ENCODE results near the gene RBM15.

The RBM15 gene

GRCh38 chr1:110320168-110320518 is 19.0 kb upstream of the RBM15 start:
- in situ Hi-C loops (cut with MboI; ENCODE audit: low sequenced_read_pairs, unreplicated experiment): loop anchor here (10.0 kb wide), 1 partner anchor 135 kb away; the partner anchor contains the start of gene PROK1
- TF ChIP-seq, protein P1, sequence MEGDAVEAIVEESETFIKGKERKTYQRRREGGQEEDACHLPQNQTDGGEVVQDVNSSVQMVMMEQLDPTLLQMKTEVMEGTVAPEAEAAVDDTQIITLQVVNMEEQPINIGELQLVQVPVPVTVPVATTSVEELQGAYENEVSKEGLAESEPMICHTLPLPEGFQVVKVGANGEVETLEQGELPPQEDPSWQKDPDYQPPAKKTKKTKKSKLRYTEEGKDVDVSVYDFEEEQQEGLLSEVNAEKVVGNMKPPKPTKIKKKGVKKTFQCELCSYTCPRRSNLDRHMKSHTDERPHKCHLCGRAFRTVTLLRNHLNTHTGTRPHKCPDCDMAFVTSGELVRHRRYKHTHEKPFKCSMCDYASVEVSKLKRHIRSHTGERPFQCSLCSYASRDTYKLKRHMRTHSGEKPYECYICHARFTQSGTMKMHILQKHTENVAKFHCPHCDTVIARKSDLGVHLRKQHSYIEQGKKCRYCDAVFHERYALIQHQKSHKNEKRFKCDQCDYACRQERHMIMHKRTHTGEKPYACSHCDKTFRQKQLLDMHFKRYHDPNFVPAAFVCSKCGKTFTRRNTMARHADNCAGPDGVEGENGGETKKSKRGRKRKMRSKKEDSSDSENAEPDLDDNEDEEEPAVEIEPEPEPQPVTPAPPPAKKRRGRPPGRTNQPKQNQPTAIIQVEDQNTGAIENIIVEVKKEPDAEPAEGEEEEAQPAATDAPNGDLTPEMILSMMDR (IDR thresholded peaks at IDR 0.05; ENCODE audit: borderline replicate concordance, control extremely low read depth, extremely low read depth, insufficient read depth, missing control alignments): no peak

GRCh38 chr1:110321045-110321444 is 18.1 kb upstream of the RBM15 start:
- TF ChIP-seq, protein P1 (IDR thresholded peaks at IDR 0.05; ENCODE audit: borderline replicate concordance, control extremely low read depth, extremely low read depth, insufficient read depth, missing control alignments): no peak
- DNase-seq (ENCODE audit: low spot score): no peak
- in situ Hi-C loops (cut with MboI; ENCODE audit: low sequenced_read_pairs, unreplicated experiment): loop anchor here (10.0 kb wide), 1 partner anchor 134 kb away; the partner anchor contains the start of gene PROK1

More at GRCh38 chr1:110320168-110320518, 19.0 kb upstream of the RBM15 start:
- no peak for DNase-seq (ENCODE audit: low spot score)

GRCh38 chr1:110321846-110322245 is 17.3 kb upstream of the RBM15 start:
- TF ChIP-seq, protein P1 (IDR thresholded peaks at IDR 0.05; ENCODE audit: borderline replicate concordance, control extremely low read depth, extremely low read depth, insufficient read depth, missing control alignments): no peak
- no peak for DNase-seq (ENCODE audit: low spot score)
- in situ Hi-C loops (cut with MboI; ENCODE audit: low sequenced_read_pairs, unreplicated experiment): loop anchor here (10.0 kb wide), 1 partner anchor 133 kb away; the partner anchor contains the start of gene PROK1

- in situ Hi-C loops (cut with MboI; ENCODE audit: low sequenced_read_pairs, unreplicated experiment): loop anchor here (10.0 kb wide), 1 partner anchor 130 kb away; the partner anchor contains the start of gene PROK1
- TF ChIP-seq, protein P1 (IDR thresholded peaks at IDR 0.05; ENCODE audit: borderline replicate concordance, control extremely low read depth, extremely low read depth, insufficient read depth, missing control alignments): no peak
- DNase-seq (ENCODE audit: low spot score): no peak
Observed at GRCh38 chr1:110324667-110325066, 14.5 kb upstream of the RBM15 start.

- TF ChIP-seq, protein P1 (IDR thresholded peaks at IDR 0.05; ENCODE audit: borderline replicate concordance, control extremely low read depth, extremely low read depth, insufficient read depth, missing control alignments): no peak
- in situ Hi-C loops (cut with MboI; ENCODE audit: low sequenced_read_pairs, unreplicated experiment): loop anchor here (10.0 kb wide), 1 partner anchor 128 kb away; the partner anchor contains the start of gene PROK1
- no peak for DNase-seq (ENCODE audit: low spot score)
Observed at GRCh38 chr1:110326826-110327225, 12.4 kb upstream of the RBM15 start.

DNA sequence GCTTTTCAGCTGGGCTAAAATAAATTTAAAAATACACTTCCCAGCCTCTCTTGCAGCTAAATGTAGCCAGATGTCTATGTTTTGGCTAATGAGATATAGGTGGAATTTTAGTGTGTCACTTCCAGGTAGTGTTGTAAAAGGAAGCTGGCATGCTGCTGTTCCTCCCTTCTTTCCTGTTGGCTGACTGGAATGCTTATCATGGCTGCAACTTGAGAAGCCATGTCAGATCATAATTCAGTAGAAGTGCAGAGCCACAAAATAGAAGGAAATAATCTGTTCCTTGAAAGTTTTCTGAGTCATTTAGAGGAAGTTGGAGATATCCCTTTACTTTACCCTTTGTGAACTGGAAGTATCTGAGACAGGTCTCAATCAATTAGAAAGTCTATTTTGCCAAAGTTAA is 10.9 kb upstream of the RBM15 start:
- TF ChIP-seq, protein P1 (IDR thresholded peaks at IDR 0.05; ENCODE audit: borderline replicate concordance, control extremely low read depth, extremely low read depth, insufficient read depth, missing control alignments): no peak
- no peak for DNase-seq (ENCODE audit: low spot score)
- in situ Hi-C loops (cut with MboI; ENCODE audit: low sequenced_read_pairs, unreplicated experiment): loop anchor here (10.0 kb wide), 1 partner anchor 127 kb away; the partner anchor contains the start of gene PROK1
